GM12878 (cell line): Measurements from ENCODE around the gene CIP2A. TPM values are rescaled to one million over a fixed set of nuclear protein-coding genes. Genes with fewer than 3 reads are reported as not detected.

Experiments used
- ATAC-seq: fragments of 200-7000 bp; cut with Tn5 transposase; 3 replicates; pipeline ENCODE4 v1.9.1; 2020; ENCODE audit warnings: mild to moderate bottlenecking, moderate library complexity
- BruUV-seq: library from RNA; stranded (reverse); fragments of 400-500 nt; replicated peaks from 2 replicates; lab custom pipeline; 2021; lab: Mats Ljungman, UMichigan
- CTCF ChIA-PET: fragments of 300-600 bp; sonication (Branson Sonifier 250); formaldehyde crosslinking; extraction: SDS; loops from one replicate; lab custom pipeline; 2021; ENCODE audit warnings: inconsistent platforms; lab: Yijun Ruan, JAX
- POLR2A ChIA-PET: fragments of 350-600 bp; formaldehyde crosslinking; extraction: SDS; loops from one replicate; lab custom pipeline; 2021; ENCODE audit warnings: inconsistent platforms; lab: Charles Lee
- RAD21 ChIA-PET: fragments of 300-600 bp; sonication (Branson Sonifier 250); formaldehyde crosslinking; loops from one replicate; lab custom pipeline; 2023; ENCODE audit warnings: antibody characterized with exemption; ENCODE audit not compliant: unreplicated experiment; lab: Charles Lee
- SMC1A ChIA-PET: fragments of 300-600 bp; sonication (Branson Sonifier 250); formaldehyde crosslinking; loops from one replicate; lab custom pipeline; 2023; ENCODE audit not compliant: unreplicated experiment, uncharacterized antibody; lab: Charles Lee
- DNase-seq: peaks from one replicate; pipeline ENCODE4 v3.0.0-alpha.2; 2011; ENCODE audit warnings: low read depth, low spot score
- FAIRE-seq: peaks from 3 replicates; lab custom pipeline; 2011; peaks lifted over from hg19 to GRCh38; lab: Jason Lieb, UNC
- H2AFZ ChIP-seq: 2 replicates; pipeline ENCODE4 v1.6.0; 2011; ENCODE audit warnings: low read depth, low read length, control low read depth; ENCODE audit not compliant: control insufficient read depth
- H3K27ac ChIP-seq: 2 replicates; pipeline ENCODE4 v1.5.1; 2011; ENCODE audit warnings: control low read depth; ENCODE audit not compliant: control insufficient read depth, insufficient read depth
- H3K27me3 ChIP-seq, 2 experiments: replicated peaks in 1 of 2; 2 replicates each; pipeline versions ENCODE4 v1.6.0 to v1.6.1; 2011; ENCODE audit warnings: low read length in 1 of 2; ENCODE audit not compliant: control insufficient read depth in 2 of 2, insufficient read depth in 2 of 2
- H3K36me3 ChIP-seq, 2 experiments: 2 replicates each; pipeline ENCODE4 v1.5.1; 2011; ENCODE audit warnings: low read length in 1 of 2; ENCODE audit not compliant: control insufficient read depth in 2 of 2, insufficient read depth in 2 of 2
- H3K4me1 ChIP-seq: 2 replicates; pipeline ENCODE4 v1.6.1; 2011; ENCODE audit warnings: mild to moderate bottlenecking, low read length, moderate library complexity, mixed read lengths; ENCODE audit not compliant: control insufficient read depth, insufficient read depth
- H3K4me2 ChIP-seq: 2 replicates; pipeline ENCODE4 v1.6.0; 2011; ENCODE audit warnings: control low read depth; ENCODE audit not compliant: control insufficient read depth, insufficient read depth
- H3K4me3 ChIP-seq: fragments of 200-600 bp; sonication (generic); 2 replicates; pipeline ENCODE4 v1.5.1; 2016
- H3K79me2 ChIP-seq: 2 replicates; pipeline ENCODE4 v1.6.0; 2011; ENCODE audit warnings: low read length; ENCODE audit not compliant: control insufficient read depth, insufficient read depth
- H3K9ac ChIP-seq: 2 replicates; pipeline ENCODE4 v1.8.0; 2011; ENCODE audit warnings: low read length, control low read depth, mixed read lengths; ENCODE audit not compliant: control insufficient read depth, insufficient read depth
- H3K9me3 ChIP-seq: replicated peaks from 3 replicates; pipeline ENCODE4 v1.5.1; 2011; ENCODE audit warnings: mild to moderate bottlenecking, low read length; ENCODE audit not compliant: control insufficient read depth, insufficient read depth
- H4K20me1 ChIP-seq: 2 replicates; pipeline ENCODE4 v1.6.0; 2011; ENCODE audit not compliant: control insufficient read depth, insufficient read depth
- ATF2 ChIP-seq: IDR thresholded peaks from 2 replicates; pipeline ENCODE4 v1.6.1; 2012; ENCODE audit warnings: low read length, inconsistent platforms
- CBFB ChIP-seq: IDR thresholded peaks from 2 replicates; pipeline ENCODE4 v1.6.1; 2016; ENCODE audit warnings: antibody characterized with exemption, low read depth
- CBX5 ChIP-seq: sonication (generic); IDR thresholded peaks from 2 replicates; pipeline ENCODE4 v1.6.1; 2016; ENCODE audit warnings: low read depth, moderate library complexity, mild to moderate bottlenecking, inconsistent platforms
- CHD2 ChIP-seq: IDR thresholded peaks from 2 replicates; pipeline ENCODE4 v1.6.1; 2011; ENCODE audit warnings: low read depth, low read length, improper control_type of control experiment, borderline replicate concordance
- CHD4 ChIP-seq: fragments of 200-600 bp; sonication (generic); IDR thresholded peaks from 2 replicates; pipeline ENCODE4 v1.6.1; 2016; ENCODE audit warnings: mild to moderate bottlenecking
- CREM ChIP-seq: IDR thresholded peaks from 2 replicates; pipeline ENCODE4 v1.6.1; 2014; ENCODE audit warnings: antibody characterized with exemption, low read depth
- ESRRA ChIP-seq: IDR thresholded peaks from 2 replicates; pipeline ENCODE4 v1.6.1; 2012; ENCODE audit warnings: mild to moderate bottlenecking, low read length, improper control_type of control experiment
- EZH2 ChIP-seq: IDR thresholded peaks from 2 replicates; pipeline ENCODE4 v1.6.1; 2012; ENCODE audit warnings: low read depth, mild to moderate bottlenecking, control low read depth, inconsistent platforms, low read length, borderline replicate concordance; ENCODE audit not compliant: control insufficient read depth
- IKZF1 ChIP-seq: fragments of 450-650 bp; conservative IDR thresholded peaks from 2 replicates; pipeline ENCODE4 v1.6.1; 2017; ENCODE audit warnings: antibody characterized with exemption, mild to moderate bottlenecking
- IRF4 ChIP-seq: IDR thresholded peaks from 2 replicates; pipeline ENCODE4 v1.6.1; 2011; ENCODE audit warnings: low read depth, low read length
- KAT2A ChIP-seq: conservative IDR thresholded peaks from 2 replicates; pipeline ENCODE4 v1.6.1; 2011; ENCODE audit warnings: low read depth, low read length; ENCODE audit not compliant: control insufficient read depth
- NFYB ChIP-seq: IDR thresholded peaks from 2 replicates; pipeline ENCODE4 v1.6.1; 2011; ENCODE audit warnings: low read depth, mild to moderate bottlenecking, low read length, improper control_type of control experiment, moderate library complexity; ENCODE audit not compliant: insufficient read depth
- STAT1 ChIP-seq: fragments of 450-650 bp; conservative IDR thresholded peaks from 2 replicates; pipeline ENCODE4 v1.6.1; 2014; ENCODE audit warnings: antibody characterized with exemption, mild to moderate bottlenecking
- TARDBP ChIP-seq: IDR thresholded peaks from 2 replicates; pipeline ENCODE4 v1.6.1; 2016; ENCODE audit warnings: borderline replicate concordance
- ZNF274 ChIP-seq: IDR thresholded peaks from one replicate; pipeline ENCODE4 v1.8.0; 2011; ENCODE audit not compliant: insufficient read length, insufficient read depth
- ZNF592 ChIP-seq: fragments of 450-650 bp; IDR thresholded peaks from 2 replicates; pipeline ENCODE4 v1.6.1; 2017; ENCODE audit warnings: mild to moderate bottlenecking, moderate library complexity
- WGBS: methylation state at CpG from one replicate; pipeline ENCODE4 v1.1.6; 2016; ENCODE audit warnings: low lambda C conversion rate; ENCODE audit not compliant: insufficient replicate concordance, insufficient coverage; ENCODE audit errors: missing lambda C conversion rate; 5-methylcytosine and 5-hydroxymethylcytosine counted together
- in situ Hi-C: fragments of 300-500 bp; cut with MboI; formaldehyde crosslinking; loops from 9 replicates; pipeline ENCODE4 v1.14.3; 2018; ENCODE audit warnings: mixed read lengths
- intact Hi-C: fragments of 100-400 bp; cut with micrococcal nuclease; formaldehyde crosslinking; loops from one replicate; pipeline ENCODE4 v1.14.2; 2022; ENCODE audit not compliant: unreplicated experiment
- polyA plus RNA-seq, 11 experiments: library from polyadenylated mRNA; depleted of rRNA in 4 of 11; unstranded in 6 of 11; stranded (reverse) in 5 of 11; fragments of >200 nt; fragmentation: Nextera tagmentation in 4 of 11; fragmentation: Illumina TruSeq in 1 of 11; extraction: Ambion mirVana in 4 of 11; extraction: Trizol in 1 of 11; gene quantifications; 1 replicate in 1 of 11; 2 replicates in 10 of 11; pipeline versions ENCODE4 v1.2.1 to v1.2.3, GENCODE V29; 2011 to 2016; ENCODE audit warnings: inconsistent platforms in 2 of 11, missing spikeins in 2 of 11, low read depth in 1 of 11
- total RNA-seq, 4 experiments: library from RNA; depleted of rRNA in 3 of 4; stranded (reverse); fragments of >200 nt in 3 of 4; fragmentation: Illumina TruSeq in 1 of 4; extraction: Trizol in 1 of 4; gene quantifications; 2 replicates each; pipeline versions ENCODE4 v1.2.1 to v1.2.3, GENCODE V29; 2013 to 2021
- TF ChIP-seq, protein P1 (sequence below): IDR thresholded peaks from 2 replicates; pipeline ENCODE4 v1.6.1; 2011; ENCODE audit warnings: low read depth, mild to moderate bottlenecking, low read length, moderate library complexity, borderline replicate concordance; ENCODE audit errors: extremely low read depth

Gene CIP2A
- total and polyA plus RNA-seq, 10 of the 15 experiments (the other 5 are each of a cell fraction or from before 2014, with no cell fraction given): 12.5 to 29.7 (median 26.5) TPM

- Histone ChIP-seq H3K36me3 (peaks cover 0 to 17% of the 10 kb centered on the region in 2 experiments; a peak in 3 of 4 replicates), H3K9ac (no peak overlapping the region), H3K4me2 (no peak overlapping the region), H3K9me3 (no peaks in the 10 kb centered on the region), H4K20me1 (no peaks in the 10 kb centered on the region), H3K4me1 (no peaks in the 10 kb centered on the region), H2AFZ (no peak overlapping the region), H3K27ac (no peak overlapping the region), H3K27me3 (no peaks in the 10 kb centered on the region), H3K4me3 (no peak overlapping the region), H3K79me2 (no peaks in the 10 kb centered on the region)
- 98% methylated on average over 2 of the region's 2 CpGs for WGBS
- CTCF ChIA-PET: interaction anchor here (7.1 kb wide), 1 partner anchor 67 kb away, joined by 113 read pairs; no protein-coding TSS in a partner anchor
- SMC1A ChIA-PET: interaction anchor here (1.0 to 5.6 kb wide), 3 partner anchors 12 to 66 kb away, joined by 3 to 98 read pairs (median 3); no protein-coding TSS in a partner anchor
- FAIRE-seq: no peak
- in situ Hi-C loops (loop anchor here (10.0 kb wide), 1 partner anchor 61 kb away; no protein-coding TSS in a partner anchor), intact Hi-C loops (no loop called here)
- ATAC-seq: no peak
- RAD21 ChIA-PET: interaction anchor here (1.1 to 1.3 kb wide), 2 partner anchors 8 to 33 kb away, joined by 3 read pairs; partner anchors contain the start of genes CIP2A and DZIP3
- BruUV-seq: no TSS peak
- DNase-seq: no peak
- POLR2A ChIA-PET: no interaction called here
- TF ChIP-seq CHD4: no peak
- no peak for TF ChIP-seq CBX5
- no peak for TF ChIP-seq ZNF592
- TF ChIP-seq IKZF1: no peak
- no peak for TF ChIP-seq CHD2
- no peak for TF ChIP-seq STAT1
- no peak for TF ChIP-seq IRF4
- no peak for TF ChIP-seq NFYB
- TF ChIP-seq KAT2A: no peak
- TF ChIP-seq CBFB: no peak
- TF ChIP-seq, protein P1, sequence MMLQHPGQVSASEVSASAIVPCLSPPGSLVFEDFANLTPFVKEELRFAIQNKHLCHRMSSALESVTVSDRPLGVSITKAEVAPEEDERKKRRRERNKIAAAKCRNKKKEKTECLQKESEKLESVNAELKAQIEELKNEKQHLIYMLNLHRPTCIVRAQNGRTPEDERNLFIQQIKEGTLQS: no peak
- TF ChIP-seq ZNF274: no peak
- TF ChIP-seq TARDBP: no peak
- TF ChIP-seq EZH2: no peak
- TF ChIP-seq ATF2: no peak
- TF ChIP-seq ESRRA: no peak
- TF ChIP-seq CREM: no peak
Observed at GRCh38 chr3:108555966-108556581, 33.2 kb downstream of the CIP2A start.
